ENCODE measurements around the gene PAAF1.
"Not testable (repeated sequence)": the region's sequence is repeated elsewhere in the genome, so short reads cannot be mapped to it uniquely, and the experiment has no call there.

The PAAF1 gene

DNA sequence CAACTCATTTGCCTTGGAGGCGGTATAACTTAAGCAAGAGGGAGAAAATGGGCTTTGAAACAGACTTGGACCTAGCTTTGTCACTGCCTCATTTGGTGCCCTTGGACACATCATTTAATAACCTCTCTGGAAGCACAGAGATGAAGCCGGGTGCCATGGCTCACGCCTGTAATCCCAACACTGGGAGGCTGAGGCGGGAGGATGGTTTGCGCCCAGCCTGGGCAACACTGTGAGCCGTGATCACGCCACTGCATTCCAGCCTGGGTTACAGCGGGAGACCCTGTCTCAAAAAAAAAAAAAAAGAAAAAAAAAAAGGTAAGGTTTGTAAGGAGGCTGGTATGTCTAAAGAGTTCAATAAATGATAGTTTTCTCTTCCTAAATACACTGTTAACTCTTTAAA is 959 bp upstream of the PAAF1 start:
- no peak for DNase-seq (ENCODE audit: low spot score)
- TF ChIP-seq, protein P1, sequence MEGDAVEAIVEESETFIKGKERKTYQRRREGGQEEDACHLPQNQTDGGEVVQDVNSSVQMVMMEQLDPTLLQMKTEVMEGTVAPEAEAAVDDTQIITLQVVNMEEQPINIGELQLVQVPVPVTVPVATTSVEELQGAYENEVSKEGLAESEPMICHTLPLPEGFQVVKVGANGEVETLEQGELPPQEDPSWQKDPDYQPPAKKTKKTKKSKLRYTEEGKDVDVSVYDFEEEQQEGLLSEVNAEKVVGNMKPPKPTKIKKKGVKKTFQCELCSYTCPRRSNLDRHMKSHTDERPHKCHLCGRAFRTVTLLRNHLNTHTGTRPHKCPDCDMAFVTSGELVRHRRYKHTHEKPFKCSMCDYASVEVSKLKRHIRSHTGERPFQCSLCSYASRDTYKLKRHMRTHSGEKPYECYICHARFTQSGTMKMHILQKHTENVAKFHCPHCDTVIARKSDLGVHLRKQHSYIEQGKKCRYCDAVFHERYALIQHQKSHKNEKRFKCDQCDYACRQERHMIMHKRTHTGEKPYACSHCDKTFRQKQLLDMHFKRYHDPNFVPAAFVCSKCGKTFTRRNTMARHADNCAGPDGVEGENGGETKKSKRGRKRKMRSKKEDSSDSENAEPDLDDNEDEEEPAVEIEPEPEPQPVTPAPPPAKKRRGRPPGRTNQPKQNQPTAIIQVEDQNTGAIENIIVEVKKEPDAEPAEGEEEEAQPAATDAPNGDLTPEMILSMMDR (IDR thresholded peaks at IDR 0.05; ENCODE audit: borderline replicate concordance, control extremely low read depth, extremely low read depth, insufficient read depth, missing control alignments): no peak
- in situ Hi-C loops (cut with MboI; ENCODE audit: low sequenced_read_pairs, unreplicated experiment): no loop called here

DNA sequence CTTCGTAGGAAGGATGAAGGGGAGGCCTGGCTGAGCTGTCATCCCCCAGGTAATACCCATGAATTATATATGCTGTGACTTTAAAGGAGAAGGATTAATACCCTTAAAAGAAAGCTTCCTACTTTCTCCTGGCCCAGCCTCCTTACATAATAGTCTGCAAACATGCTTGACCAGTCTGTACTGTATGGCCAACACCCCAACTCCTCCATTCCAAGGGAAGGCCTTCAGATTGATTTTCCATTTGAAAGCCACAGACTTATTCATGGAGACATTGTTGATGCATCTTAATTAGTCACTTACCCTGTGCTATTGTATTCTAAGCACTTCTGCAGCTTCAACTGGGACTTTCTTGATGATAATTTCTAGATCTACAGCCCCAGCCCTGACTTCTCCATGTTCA is 2.0 kb downstream of the PAAF1 start:
- in situ Hi-C loops (cut with MboI; ENCODE audit: low sequenced_read_pairs, unreplicated experiment): no loop called here
- TF ChIP-seq, protein P1 (IDR thresholded peaks at IDR 0.05; ENCODE audit: borderline replicate concordance, control extremely low read depth, extremely low read depth, insufficient read depth, missing control alignments): no peak
- no peak for DNase-seq (ENCODE audit: low spot score)

DNA sequence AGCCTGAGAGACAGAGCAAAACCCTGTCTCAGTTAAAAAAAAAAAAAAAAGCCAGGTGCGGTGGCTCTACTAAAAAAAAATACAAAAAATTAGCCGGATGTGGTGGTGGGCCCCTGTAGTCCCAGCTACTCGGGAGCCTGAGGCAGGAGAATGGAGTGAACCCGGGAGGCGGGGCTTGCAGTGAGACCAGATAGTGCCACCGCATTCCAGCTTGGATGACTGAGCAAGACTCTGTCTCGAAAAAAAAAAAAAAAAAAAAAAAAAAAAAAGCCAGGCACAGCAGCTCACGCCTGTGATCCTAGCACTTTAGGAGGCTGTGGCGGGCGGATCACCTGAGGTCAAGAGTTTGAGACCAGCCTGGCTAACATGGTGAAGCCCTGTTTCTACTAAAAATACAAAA is 3.6 kb downstream of the PAAF1 start:
- DNase-seq (ENCODE audit: low spot score); in situ Hi-C loops (cut with MboI; ENCODE audit: low sequenced_read_pairs, unreplicated experiment): not testable (repeated sequence)

DNA sequence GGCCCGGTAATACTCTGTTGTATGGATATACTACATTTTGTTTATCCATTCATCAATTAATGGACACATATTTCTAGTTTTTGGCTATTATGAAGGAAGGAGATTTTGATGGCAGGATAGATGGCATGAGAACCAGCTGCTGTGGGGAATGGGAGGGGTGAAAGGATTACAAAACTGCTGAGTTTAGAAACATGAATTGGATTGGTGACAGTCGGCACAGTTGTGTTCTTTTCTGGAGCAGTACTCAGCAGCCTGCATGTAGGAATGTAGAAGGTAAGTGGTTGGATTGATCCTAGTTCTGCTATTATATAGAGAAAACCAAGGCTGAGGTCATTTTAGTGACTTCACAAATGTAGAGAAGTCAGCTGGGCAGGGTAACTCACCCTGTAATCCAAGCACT is 7.1 kb downstream of the PAAF1 start:
- TF ChIP-seq, protein P1 (IDR thresholded peaks at IDR 0.05; ENCODE audit: borderline replicate concordance, control extremely low read depth, extremely low read depth, insufficient read depth, missing control alignments): no peak
- no peak for DNase-seq (ENCODE audit: low spot score)
- in situ Hi-C loops (cut with MboI; ENCODE audit: low sequenced_read_pairs, unreplicated experiment): no loop called here

DNA sequence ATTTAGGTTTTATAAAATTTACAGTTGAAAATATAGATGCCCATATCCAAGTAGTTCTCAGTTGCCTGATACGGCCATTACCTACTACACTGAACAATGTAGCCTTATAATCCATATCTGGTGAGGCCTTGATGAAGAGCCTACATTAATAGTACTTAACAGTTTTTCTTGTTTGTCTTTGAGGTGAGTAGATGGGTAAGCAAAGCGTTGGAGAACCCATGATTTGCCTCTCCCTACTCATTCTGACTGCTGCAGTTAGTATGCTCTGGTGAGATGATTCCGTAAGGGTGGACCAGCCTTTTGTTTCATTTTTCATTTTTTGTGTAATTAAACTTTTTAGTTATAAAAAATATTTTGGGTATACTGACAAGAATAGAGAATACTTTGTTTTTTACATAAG is 11.4 kb downstream of the PAAF1 start:
- TF ChIP-seq, protein P1 (IDR thresholded peaks at IDR 0.05; ENCODE audit: borderline replicate concordance, control extremely low read depth, extremely low read depth, insufficient read depth, missing control alignments): no peak
- in situ Hi-C loops (cut with MboI; ENCODE audit: low sequenced_read_pairs, unreplicated experiment): no loop called here
- no peak for DNase-seq (ENCODE audit: low spot score)

DNA sequence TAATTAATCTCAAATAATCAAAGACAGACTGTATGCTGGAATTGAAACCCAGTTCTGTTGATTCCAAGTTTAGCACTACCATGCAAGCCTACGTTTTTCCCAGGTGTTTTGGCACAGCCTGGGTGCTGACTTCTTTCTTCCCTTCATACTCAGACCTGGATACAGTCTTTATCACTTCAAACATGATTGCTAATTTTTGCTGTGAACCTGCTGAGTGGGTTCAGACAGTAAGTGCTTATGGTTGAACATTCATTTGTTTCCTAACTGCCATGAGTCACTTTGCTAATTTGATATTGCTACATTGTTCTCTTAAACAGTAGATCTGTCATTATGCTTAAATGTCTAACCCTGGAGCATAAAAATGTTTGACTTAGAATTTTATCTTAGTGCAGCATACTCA is 12.2 kb downstream of the PAAF1 start:
- no peak for DNase-seq (ENCODE audit: low spot score)
- in situ Hi-C loops (cut with MboI; ENCODE audit: low sequenced_read_pairs, unreplicated experiment): no loop called here
- TF ChIP-seq, protein P1 (IDR thresholded peaks at IDR 0.05; ENCODE audit: borderline replicate concordance, control extremely low read depth, extremely low read depth, insufficient read depth, missing control alignments): no peak

DNA sequence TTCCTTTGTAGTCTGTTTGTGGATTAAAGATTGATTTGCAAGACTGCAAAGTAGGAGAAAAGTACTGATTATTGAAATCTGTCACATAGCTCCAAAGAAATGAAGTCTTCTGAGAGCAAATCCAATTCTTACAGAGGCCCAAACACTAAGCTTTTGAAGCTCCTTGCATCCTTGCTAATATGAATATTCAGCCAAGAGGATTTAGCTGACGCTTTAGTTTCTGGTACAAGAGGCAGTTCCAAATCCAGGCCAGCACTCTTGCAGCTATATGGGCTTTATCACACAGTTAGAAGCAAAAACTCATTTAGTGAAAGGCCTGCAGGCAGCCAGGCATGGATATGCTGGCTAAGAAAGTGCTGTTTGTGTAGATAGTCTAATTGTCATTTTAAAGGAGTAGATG is 12.7 kb downstream of the PAAF1 start:
- TF ChIP-seq, protein P1 (IDR thresholded peaks at IDR 0.05; ENCODE audit: borderline replicate concordance, control extremely low read depth, extremely low read depth, insufficient read depth, missing control alignments): no peak
- DNase-seq (ENCODE audit: low spot score): no peak
- in situ Hi-C loops (cut with MboI; ENCODE audit: low sequenced_read_pairs, unreplicated experiment): no loop called here
